DND-41 (cell line): ENCODE measurements around the gene INPP5K.

ENCODE experiments used
- CTCF ChIP-seq: IDR thresholded peaks from 2 replicates; pipeline ENCODE4 v1.5.1; 2012; ENCODE audit warnings: borderline replicate concordance, low read length, moderate library complexity, mild to moderate bottlenecking; ENCODE audit not compliant: poor library complexity, severe bottlenecking; ENCODE audit errors: extremely low read depth
- EZH2 ChIP-seq: IDR thresholded peaks from 3 replicates; pipeline ENCODE4 v1.6.1; 2012; ENCODE audit warnings: borderline replicate concordance, low read depth, mild to moderate bottlenecking, moderate library complexity, low read length, inconsistent platforms; ENCODE audit not compliant: severe bottlenecking

- TF ChIP-seq CTCF: no peak
- TF ChIP-seq EZH2: no peak
Measured at GRCh38 chr17:1454541-1454940, 61.9 kb downstream of the INPP5K start.
